ENCODE data around the gene THRB. TPM values are rescaled to one million over a fixed set of nuclear protein-coding genes. Genes with fewer than 3 reads are reported as not detected.

The THRB gene
- total RNA-seq, 1 experiment from 2014 or later, result 5.8 TPM

DNA sequence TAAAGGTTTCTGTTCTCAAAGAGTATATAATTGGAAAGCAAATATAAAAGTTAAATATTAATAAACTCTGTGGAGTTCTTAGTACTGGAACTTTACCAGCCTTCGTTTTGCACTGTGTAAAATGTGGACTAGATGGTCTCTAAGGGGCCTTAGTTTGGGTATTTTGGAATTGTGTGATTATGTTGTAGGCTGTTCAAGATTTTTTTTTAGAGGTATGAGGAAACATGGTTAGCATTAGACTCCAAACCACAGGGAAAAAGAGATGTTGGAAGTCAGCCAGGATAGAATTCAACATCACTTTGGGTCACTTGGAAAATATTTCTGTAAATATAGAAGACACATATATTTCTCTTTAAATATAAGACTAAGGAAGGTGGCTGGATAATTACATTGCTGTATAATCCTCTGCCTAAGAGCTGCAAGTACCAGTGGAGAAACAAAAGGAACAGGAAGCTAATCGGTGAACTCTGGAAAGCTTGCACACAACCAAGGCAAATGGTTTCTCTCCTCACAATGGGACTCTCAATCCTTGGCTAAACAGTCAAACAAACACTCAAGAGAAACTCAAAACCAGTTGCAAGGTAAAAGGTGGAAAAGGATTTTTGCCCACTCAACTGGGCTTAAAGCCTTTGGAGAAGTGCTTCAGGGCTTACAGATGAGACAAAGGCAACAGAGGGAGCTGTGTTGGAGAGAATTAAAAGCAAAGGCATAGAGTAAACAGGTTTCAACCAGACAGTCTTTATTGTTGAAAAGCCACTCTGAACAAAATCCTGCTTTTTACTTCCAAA, 407.8 kb downstream of the THRB start:
- H3K27me3 Mint-ChIP-seq (ENCODE audit: low read depth), result no peaks in the 10 kb centered on the region
- ATAC-seq, result no peak
- H3K27ac Mint-ChIP-seq, result no peak overlapping the region
- TF ChIP-seq GABPB1 (CRISPR knock-in tag; IDR thresholded peaks at IDR 0.05), result no peak
- TF ChIP-seq, protein P1, sequence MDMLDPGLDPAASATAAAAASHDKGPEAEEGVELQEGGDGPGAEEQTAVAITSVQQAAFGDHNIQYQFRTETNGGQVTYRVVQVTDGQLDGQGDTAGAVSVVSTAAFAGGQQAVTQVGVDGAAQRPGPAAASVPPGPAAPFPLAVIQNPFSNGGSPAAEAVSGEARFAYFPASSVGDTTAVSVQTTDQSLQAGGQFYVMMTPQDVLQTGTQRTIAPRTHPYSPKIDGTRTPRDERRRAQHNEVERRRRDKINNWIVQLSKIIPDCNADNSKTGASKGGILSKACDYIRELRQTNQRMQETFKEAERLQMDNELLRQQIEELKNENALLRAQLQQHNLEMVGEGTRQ (CRISPR knock-in tag; IDR thresholded peaks at IDR 0.05), result no peak
- no peak for TF ChIP-seq TEAD1 (CRISPR knock-in tag; IDR thresholded peaks at IDR 0.05)
- no peak for TF ChIP-seq FOXP1 (CRISPR knock-in tag; IDR thresholded peaks at IDR 0.05; ENCODE audit: borderline replicate concordance)
- no peak for TF ChIP-seq RELA (CRISPR knock-in tag; IDR thresholded peaks at IDR 0.05; ENCODE audit: borderline replicate concordance)
- TF ChIP-seq EMX1 (CRISPR knock-in tag; IDR thresholded peaks at IDR 0.05), result no peak
- TF ChIP-seq, protein P2, sequence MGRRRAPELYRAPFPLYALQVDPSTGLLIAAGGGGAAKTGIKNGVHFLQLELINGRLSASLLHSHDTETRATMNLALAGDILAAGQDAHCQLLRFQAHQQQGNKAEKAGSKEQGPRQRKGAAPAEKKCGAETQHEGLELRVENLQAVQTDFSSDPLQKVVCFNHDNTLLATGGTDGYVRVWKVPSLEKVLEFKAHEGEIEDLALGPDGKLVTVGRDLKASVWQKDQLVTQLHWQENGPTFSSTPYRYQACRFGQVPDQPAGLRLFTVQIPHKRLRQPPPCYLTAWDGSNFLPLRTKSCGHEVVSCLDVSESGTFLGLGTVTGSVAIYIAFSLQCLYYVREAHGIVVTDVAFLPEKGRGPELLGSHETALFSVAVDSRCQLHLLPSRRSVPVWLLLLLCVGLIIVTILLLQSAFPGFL (CRISPR knock-in tag; IDR thresholded peaks at IDR 0.05; ENCODE audit: borderline replicate concordance), result no peak
- TF ChIP-seq, protein P3, sequence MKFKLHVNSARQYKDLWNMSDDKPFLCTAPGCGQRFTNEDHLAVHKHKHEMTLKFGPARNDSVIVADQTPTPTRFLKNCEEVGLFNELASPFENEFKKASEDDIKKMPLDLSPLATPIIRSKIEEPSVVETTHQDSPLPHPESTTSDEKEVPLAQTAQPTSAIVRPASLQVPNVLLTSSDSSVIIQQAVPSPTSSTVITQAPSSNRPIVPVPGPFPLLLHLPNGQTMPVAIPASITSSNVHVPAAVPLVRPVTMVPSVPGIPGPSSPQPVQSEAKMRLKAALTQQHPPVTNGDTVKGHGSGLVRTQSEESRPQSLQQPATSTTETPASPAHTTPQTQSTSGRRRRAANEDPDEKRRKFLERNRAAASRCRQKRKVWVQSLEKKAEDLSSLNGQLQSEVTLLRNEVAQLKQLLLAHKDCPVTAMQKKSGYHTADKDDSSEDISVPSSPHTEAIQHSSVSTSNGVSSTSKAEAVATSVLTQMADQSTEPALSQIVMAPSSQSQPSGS (CRISPR knock-in tag; IDR thresholded peaks at IDR 0.05; ENCODE audit: borderline replicate concordance, low read depth), result no peak
- TF ChIP-seq, protein P4, sequence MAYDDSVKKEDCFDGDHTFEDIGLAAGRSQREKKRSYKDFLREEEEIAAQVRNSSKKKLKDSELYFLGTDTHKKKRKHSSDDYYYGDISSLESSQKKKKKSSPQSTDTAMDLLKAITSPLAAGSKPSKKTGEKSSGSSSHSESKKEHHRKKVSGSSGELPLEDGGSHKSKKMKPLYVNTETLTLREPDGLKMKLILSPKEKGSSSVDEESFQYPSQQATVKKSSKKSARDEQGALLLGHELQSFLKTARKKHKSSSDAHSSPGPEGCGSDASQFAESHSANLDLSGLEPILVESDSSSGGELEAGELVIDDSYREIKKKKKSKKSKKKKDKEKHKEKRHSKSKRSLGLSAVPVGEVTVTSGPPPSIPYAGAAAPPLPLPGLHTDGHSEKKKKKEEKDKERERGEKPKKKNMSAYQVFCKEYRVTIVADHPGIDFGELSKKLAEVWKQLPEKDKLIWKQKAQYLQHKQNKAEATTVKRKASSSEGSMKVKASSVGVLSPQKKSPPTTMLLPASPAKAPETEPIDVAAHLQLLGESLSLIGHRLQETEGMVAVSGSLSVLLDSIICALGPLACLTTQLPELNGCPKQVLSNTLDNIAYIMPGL (CRISPR knock-in tag; IDR thresholded peaks at IDR 0.05), result no peak
- TF ChIP-seq ZNF423 (CRISPR knock-in tag; IDR thresholded peaks at IDR 0.05), result no peak
- no peak for TF ChIP-seq SOX15 (CRISPR knock-in tag; IDR thresholded peaks at IDR 0.05)
- no peak for TF ChIP-seq NFATC4 (CRISPR knock-in tag; IDR thresholded peaks at IDR 0.05)
- TF ChIP-seq, protein P5, sequence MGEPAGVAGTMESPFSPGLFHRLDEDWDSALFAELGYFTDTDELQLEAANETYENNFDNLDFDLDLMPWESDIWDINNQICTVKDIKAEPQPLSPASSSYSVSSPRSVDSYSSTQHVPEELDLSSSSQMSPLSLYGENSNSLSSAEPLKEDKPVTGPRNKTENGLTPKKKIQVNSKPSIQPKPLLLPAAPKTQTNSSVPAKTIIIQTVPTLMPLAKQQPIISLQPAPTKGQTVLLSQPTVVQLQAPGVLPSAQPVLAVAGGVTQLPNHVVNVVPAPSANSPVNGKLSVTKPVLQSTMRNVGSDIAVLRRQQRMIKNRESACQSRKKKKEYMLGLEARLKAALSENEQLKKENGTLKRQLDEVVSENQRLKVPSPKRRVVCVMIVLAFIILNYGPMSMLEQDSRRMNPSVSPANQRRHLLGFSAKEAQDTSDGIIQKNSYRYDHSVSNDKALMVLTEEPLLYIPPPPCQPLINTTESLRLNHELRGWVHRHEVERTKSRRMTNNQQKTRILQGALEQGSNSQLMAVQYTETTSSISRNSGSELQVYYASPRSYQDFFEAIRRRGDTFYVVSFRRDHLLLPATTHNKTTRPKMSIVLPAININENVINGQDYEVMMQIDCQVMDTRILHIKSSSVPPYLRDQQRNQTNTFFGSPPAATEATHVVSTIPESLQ (CRISPR knock-in tag; IDR thresholded peaks at IDR 0.05), result no peak
- TF ChIP-seq GTF2I (CRISPR knock-in tag; conservative IDR thresholded peaks at IDR 0.05), result no peak
- no peak for TF ChIP-seq CBFB (CRISPR knock-in tag; IDR thresholded peaks at IDR 0.05; ENCODE audit: low read depth)
- TF ChIP-seq, protein P6, sequence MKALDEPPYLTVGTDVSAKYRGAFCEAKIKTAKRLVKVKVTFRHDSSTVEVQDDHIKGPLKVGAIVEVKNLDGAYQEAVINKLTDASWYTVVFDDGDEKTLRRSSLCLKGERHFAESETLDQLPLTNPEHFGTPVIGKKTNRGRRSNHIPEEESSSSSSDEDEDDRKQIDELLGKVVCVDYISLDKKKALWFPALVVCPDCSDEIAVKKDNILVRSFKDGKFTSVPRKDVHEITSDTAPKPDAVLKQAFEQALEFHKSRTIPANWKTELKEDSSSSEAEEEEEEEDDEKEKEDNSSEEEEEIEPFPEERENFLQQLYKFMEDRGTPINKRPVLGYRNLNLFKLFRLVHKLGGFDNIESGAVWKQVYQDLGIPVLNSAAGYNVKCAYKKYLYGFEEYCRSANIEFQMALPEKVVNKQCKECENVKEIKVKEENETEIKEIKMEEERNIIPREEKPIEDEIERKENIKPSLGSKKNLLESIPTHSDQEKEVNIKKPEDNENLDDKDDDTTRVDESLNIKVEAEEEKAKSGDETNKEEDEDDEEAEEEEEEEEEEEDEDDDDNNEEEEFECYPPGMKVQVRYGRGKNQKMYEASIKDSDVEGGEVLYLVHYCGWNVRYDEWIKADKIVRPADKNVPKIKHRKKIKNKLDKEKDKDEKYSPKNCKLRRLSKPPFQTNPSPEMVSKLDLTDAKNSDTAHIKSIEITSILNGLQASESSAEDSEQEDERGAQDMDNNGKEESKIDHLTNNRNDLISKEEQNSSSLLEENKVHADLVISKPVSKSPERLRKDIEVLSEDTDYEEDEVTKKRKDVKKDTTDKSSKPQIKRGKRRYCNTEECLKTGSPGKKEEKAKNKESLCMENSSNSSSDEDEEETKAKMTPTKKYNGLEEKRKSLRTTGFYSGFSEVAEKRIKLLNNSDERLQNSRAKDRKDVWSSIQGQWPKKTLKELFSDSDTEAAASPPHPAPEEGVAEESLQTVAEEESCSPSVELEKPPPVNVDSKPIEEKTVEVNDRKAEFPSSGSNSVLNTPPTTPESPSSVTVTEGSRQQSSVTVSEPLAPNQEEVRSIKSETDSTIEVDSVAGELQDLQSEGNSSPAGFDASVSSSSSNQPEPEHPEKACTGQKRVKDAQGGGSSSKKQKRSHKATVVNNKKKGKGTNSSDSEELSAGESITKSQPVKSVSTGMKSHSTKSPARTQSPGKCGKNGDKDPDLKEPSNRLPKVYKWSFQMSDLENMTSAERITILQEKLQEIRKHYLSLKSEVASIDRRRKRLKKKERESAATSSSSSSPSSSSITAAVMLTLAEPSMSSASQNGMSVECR (CRISPR knock-in tag; IDR thresholded peaks at IDR 0.05; ENCODE audit: borderline replicate concordance), result no peak
- no peak for TF ChIP-seq TEAD4 (CRISPR knock-in tag; IDR thresholded peaks at IDR 0.05)
- H3K4me3 Mint-ChIP-seq, result no peak overlapping the region
- ChIA-PET POLR2A (no interaction called here), CTCF (interaction anchor here (0.8 to 1.1 kb wide), 2 partner anchors 18 to 198 kb away, joined by 3 to 4 read pairs; no protein-coding TSS in a partner anchor)
- peaks cover 10% of the 10 kb centered on the region for H3K9me3 Mint-ChIP-seq
- no peak for DNase-seq (ENCODE audit: low spot score)
- peaks cover 3% of the 10 kb centered on the region; the same call in 1 of the 2 replicates for H3K36me3 Mint-ChIP-seq
- H3K4me1 Mint-ChIP-seq, result peaks cover 6% of the 10 kb centered on the region
